IMR-90 (cell line): ENCODE data around the gene NPC1. TPM values are rescaled to one million over a fixed set of nuclear protein-coding genes. Genes with fewer than 3 reads are reported as not detected.
A peak's percentile ranks its signal among the peaks of the same experiment; 100 is the strongest.
"Not testable (repeated sequence)": the region's sequence is repeated elsewhere in the genome, so short reads cannot be mapped to it uniquely, and the experiment has no call there.

Experiments used
- ATAC-seq: fragments of 200-7000 bp; cut with Tn5 transposase; 2 replicates; pipeline ENCODE4 v1.9.1; 2020; ENCODE audit warnings: low read depth, mild to moderate bottlenecking, moderate library complexity
- BruUV-seq: library from RNA; stranded (reverse); fragments of 400-500 nt; replicated peaks from 2 replicates; lab custom pipeline; 2021; lab: Mats Ljungman, UMichigan
- CTCF ChIA-PET: fragments of 300-600 bp; formaldehyde crosslinking; extraction: SDS; loops from one replicate; lab custom pipeline; 2021; ENCODE audit warnings: antibody characterized with exemption; lab: Yijun Ruan, JAX
- POLR2A ChIA-PET: fragments of 300-600 bp; sonication (Branson Sonifier 250); formaldehyde crosslinking; loops from one replicate; lab custom pipeline; 2022; ENCODE audit warnings: antibody characterized with exemption; ENCODE audit not compliant: unreplicated experiment; lab: Charles Lee
- DNase-seq: peaks from one replicate; pipeline ENCODE4 v3.0.0; 2013
- H2AFZ ChIP-seq: replicated peaks from 2 replicates; pipeline ENCODE3; 2013; ENCODE audit warnings: low read length, mild to moderate bottlenecking; ENCODE audit not compliant: poor library complexity
- H2AK5ac ChIP-seq: 2 replicates; pipeline ENCODE4 v1.6.1; 2013; ENCODE audit warnings: low read depth, low read length, inconsistent platforms
- H2AK9ac ChIP-seq: replicated peaks from 2 replicates; pipeline ENCODE3; 2013; ENCODE audit warnings: mild to moderate bottlenecking, low read depth, low read length, moderate library complexity; ENCODE audit not compliant: poor library complexity
- H2BK120ac ChIP-seq: 2 replicates; pipeline ENCODE4 v1.6.1; 2013; ENCODE audit warnings: low read depth, low read length, inconsistent platforms
- H2BK15ac ChIP-seq: 3 replicates; pipeline ENCODE4 v1.6.1; 2013; ENCODE audit warnings: low read depth, low read length, inconsistent platforms
- H2BK20ac ChIP-seq: 2 replicates; pipeline ENCODE4 v1.6.1; 2013; ENCODE audit warnings: low read depth, mild to moderate bottlenecking, inconsistent platforms, low read length, moderate library complexity
- H2BK5ac ChIP-seq: 2 replicates; pipeline ENCODE4 v1.6.1; 2013; ENCODE audit warnings: mild to moderate bottlenecking, low read depth, low read length, inconsistent platforms; ENCODE audit not compliant: poor library complexity, severe bottlenecking
- H3K14ac ChIP-seq: replicated peaks from 2 replicates; pipeline ENCODE4 v1.6.1; 2013; ENCODE audit warnings: low read depth, low read length, inconsistent platforms
- H3K18ac ChIP-seq: 2 replicates; pipeline ENCODE4 v1.6.1; 2013; ENCODE audit warnings: low read depth, low read length, control low read depth
- H3K23ac ChIP-seq: 2 replicates; pipeline ENCODE4 v1.6.1; 2013; ENCODE audit warnings: low read depth, low read length, inconsistent platforms
- H3K27ac ChIP-seq: 2 replicates; pipeline ENCODE4 v1.5.1; 2013; ENCODE audit warnings: mild to moderate bottlenecking, control low read depth, low read length; ENCODE audit not compliant: insufficient read depth
- H3K27me3 ChIP-seq: 2 replicates; pipeline ENCODE4 v1.6.1; 2013; ENCODE audit warnings: low read length; ENCODE audit not compliant: control insufficient read depth, insufficient read depth
- H3K36me3 ChIP-seq: 2 replicates; pipeline ENCODE4 v1.6.1; 2013; ENCODE audit warnings: low read length, mixed read lengths; ENCODE audit not compliant: control insufficient read depth, insufficient read depth
- H3K4ac ChIP-seq: 2 replicates; pipeline ENCODE4 v1.6.1; 2013; ENCODE audit warnings: low read depth, low read length, inconsistent platforms
- H3K4me1 ChIP-seq: 2 replicates; pipeline ENCODE4 v1.6.1; 2013; ENCODE audit warnings: low read length, mixed read lengths; ENCODE audit not compliant: control insufficient read depth, insufficient read depth
- H3K4me2 ChIP-seq: 2 replicates; pipeline ENCODE4 v1.6.1; 2013; ENCODE audit warnings: low read depth, mild to moderate bottlenecking, control low read depth, low read length, moderate library complexity
- H3K4me3 ChIP-seq: 2 replicates; pipeline ENCODE4 v1.5.1; 2013; ENCODE audit warnings: low read depth, mild to moderate bottlenecking, control low read depth, low read length, moderate library complexity; ENCODE audit not compliant: insufficient read depth
- H3K56ac ChIP-seq: 2 replicates; pipeline ENCODE4 v1.6.1; 2013; ENCODE audit warnings: low read length, inconsistent platforms; ENCODE audit not compliant: insufficient read depth; ENCODE audit errors: extremely low read depth
- H3K79me1 ChIP-seq, 2 experiments: 2 replicates each; pipeline ENCODE4 v1.6.1; 2013; ENCODE audit warnings: low read length in 2 of 2, inconsistent platforms in 1 of 2, low read depth in 1 of 2
- H3K9ac ChIP-seq: 2 replicates; pipeline ENCODE4 v1.6.1; 2013; ENCODE audit warnings: low read depth, low read length, control low read depth
- H3K9me1 ChIP-seq: 2 replicates; pipeline ENCODE4 v1.6.1; 2013; ENCODE audit warnings: low read length, inconsistent platforms; ENCODE audit not compliant: insufficient read depth
- H3K9me3 ChIP-seq: 2 replicates; pipeline ENCODE4 v1.6.1; 2013; ENCODE audit warnings: low read length; ENCODE audit not compliant: control insufficient read depth, insufficient read depth
- H4K20me1 ChIP-seq: 2 replicates; pipeline ENCODE4 v1.6.1; 2013; ENCODE audit warnings: low read length, inconsistent platforms; ENCODE audit not compliant: insufficient read depth
- H4K5ac ChIP-seq: 2 replicates; pipeline ENCODE4 v1.6.1; 2013; ENCODE audit warnings: mild to moderate bottlenecking, low read depth, low read length, control low read depth
- H4K8ac ChIP-seq, 2 experiments: 2 replicates each; pipeline ENCODE4 v1.6.1; 2013; ENCODE audit warnings: low read depth in 2 of 2, low read length in 2 of 2, control low read depth in 1 of 2, inconsistent platforms in 1 of 2
- H4K91ac ChIP-seq: 2 replicates; pipeline ENCODE4 v1.6.1; 2013; ENCODE audit warnings: low read depth, low read length, inconsistent platforms; ENCODE audit not compliant: insufficient read depth
- MAZ ChIP-seq: IDR thresholded peaks from 2 replicates; pipeline ENCODE4 v1.6.1; 2012; ENCODE audit warnings: low read depth, mild to moderate bottlenecking, low read length, improper control_type of control experiment, moderate library complexity, borderline replicate concordance
- RFX5 ChIP-seq: IDR thresholded peaks from 2 replicates; pipeline ENCODE4 v1.8.0; 2012; ENCODE audit warnings: low read depth, mild to moderate bottlenecking, low read length, moderate library complexity
- WGBS, 2 experiments: methylation state at CpG; one replicate each; pipeline versions ENCODE4 v1.1.5 to v1.1.7; 2013; ENCODE audit warnings: missing lambda C conversion rate in 2 of 2; ENCODE audit not compliant: insufficient read length in 1 of 2; ENCODE audit errors: extremely low coverage in 2 of 2; 5-methylcytosine and 5-hydroxymethylcytosine counted together
- dilution Hi-C: fragments of 300-500 bp; cut with HindIII; formaldehyde crosslinking; loops from one replicate; pipeline ENCODE4 v1.14.3; 2018; ENCODE audit warnings: low sequenced_read_pairs; ENCODE audit not compliant: unreplicated experiment
- in situ Hi-C: fragments of 300-500 bp; cut with MboI; formaldehyde crosslinking; loops from 3 replicates; pipeline ENCODE4 v1.14.3; 2019; ENCODE audit warnings: low sequenced_read_pairs, inconsistent platforms, mixed read lengths
- intact Hi-C: fragments of 100-400 bp; cut with micrococcal nuclease; formaldehyde crosslinking; loops from 2 replicates; pipeline ENCODE4 v1.10.0; 2022
- polyA plus RNA-seq, 3 experiments: library from polyadenylated mRNA; depleted of rRNA; stranded (reverse); fragments of >200 nt; gene quantifications; 2 replicates each; pipeline ENCODE4 v1.2.3, GENCODE V29; 2012; ENCODE audit warnings: low replicate concordance in 1 of 3
- total RNA-seq: library from RNA; depleted of rRNA; stranded (reverse); fragments of >200 nt; gene quantifications from 2 replicates; pipeline ENCODE4 v1.2.3, GENCODE V29; 2012

Gene NPC1
- total and polyA plus RNA-seq, 2 of the 4 experiments (the other 2 are of a cell fraction), result 7.5 to 7.9 TPM

GRCh38 chr18:23512641-23513040 lies 73.7 kb downstream of the NPC1 start:
- H4K8ac ChIP-seq, result no peak overlapping the region
- H3K4ac ChIP-seq, result no peak overlapping the region
- no peak overlapping the region for H2BK5ac ChIP-seq
- no peaks in the 10 kb centered on the region for H3K27me3 ChIP-seq
- H2BK20ac ChIP-seq, result no peak overlapping the region
- H3K18ac ChIP-seq, result no peak overlapping the region
- POLR2A ChIA-PET, result no interaction called here
- no peaks in the 10 kb centered on the region; the same call in 1 of the 2 replicates for H3K4me1 ChIP-seq
- DNase-seq (no peak), ATAC-seq (peak; percentile 31; the same call in 1 of the 2 replicates)
- H3K9me3 ChIP-seq, result no peaks in the 10 kb centered on the region
- H2AFZ ChIP-seq, result no peak overlapping the region
- no peak overlapping the region for H4K91ac ChIP-seq
- H3K4me2 ChIP-seq, result no peak overlapping the region; the same call in 1 of the 2 replicates
- no peak overlapping the region for H2AK5ac ChIP-seq
- no peaks in the 10 kb centered on the region for H3K9me1 ChIP-seq
- no peak overlapping the region for H3K56ac ChIP-seq
- H3K79me1 ChIP-seq, result peaks cover 3 to 4% of the 10 kb centered on the region in 2 experiments; a peak in 1 of 4 replicates
- H3K27ac ChIP-seq, result no peak overlapping the region
- TF ChIP-seq RFX5, result no peak
- no peak for TF ChIP-seq MAZ
- no peak overlapping the region for H2AK9ac ChIP-seq
- no peak overlapping the region for H3K4me3 ChIP-seq
- BruUV-seq, result no TSS peak
- H2BK120ac ChIP-seq, result no peak overlapping the region
- H3K9ac ChIP-seq, result no peak overlapping the region
- no peaks in the 10 kb centered on the region for H4K20me1 ChIP-seq
- peaks cover 13% of the 10 kb centered on the region for H3K36me3 ChIP-seq
- dilution Hi-C loops (no loop called here), in situ Hi-C loops (loop anchor here (10.0 kb wide), 1 partner anchor 292 kb away; no protein-coding TSS in a partner anchor), intact Hi-C loops (no loop called here)
- CTCF ChIA-PET, result interaction anchor here (1.1 kb wide), 1 partner anchor 13 kb away, joined by 3 read pairs; no protein-coding TSS in a partner anchor
- H3K23ac ChIP-seq, result no peak overlapping the region
- no peak overlapping the region for H4K5ac ChIP-seq
- no peak overlapping the region for H3K14ac ChIP-seq
- no peak overlapping the region for H2BK15ac ChIP-seq
- WGBS, 2 experiments, result no CpG with 5 or more reads among the region's 1 CpG

GRCh38 chr18:23512216-23512615 lies 74.1 kb downstream of the NPC1 start:
- H3K14ac ChIP-seq, H3K4ac ChIP-seq, H2BK120ac ChIP-seq, H2BK20ac ChIP-seq, ATAC-seq, BruUV-seq, H3K27me3 ChIP-seq, H4K20me1 ChIP-seq, H2AFZ ChIP-seq, H3K9ac ChIP-seq, POLR2A ChIA-PET, H3K4me2 ChIP-seq, DNase-seq, H3K4me3 ChIP-seq, H4K5ac ChIP-seq, dilution Hi-C loops, H2BK15ac ChIP-seq, H3K4me1 ChIP-seq, intact Hi-C loops, H4K8ac ChIP-seq, H3K23ac ChIP-seq, H4K91ac ChIP-seq, H2AK9ac ChIP-seq, H3K79me1 ChIP-seq, H2BK5ac ChIP-seq, H3K56ac ChIP-seq, H2AK5ac ChIP-seq, H3K9me3 ChIP-seq, H3K9me1 ChIP-seq, H3K18ac ChIP-seq: not testable (repeated sequence)
- in situ Hi-C loops, result loop anchor here (10.0 kb wide), 1 partner anchor 293 kb away; no protein-coding TSS in a partner anchor
- Histone ChIP-seq H3K36me3 (peaks cover 12% of the 10 kb centered on the region), H3K27ac (peak overlapping the region; percentile 9; the same call in 1 of the 2 replicates)
- WGBS, 2 experiments, result no CpG with 5 or more reads among the region's 7 CpGs
- CTCF ChIA-PET, result interaction anchor here (0.6 to 1.1 kb wide), 2 partner anchors 13 to 52 kb away, joined by 3 read pairs; no protein-coding TSS in a partner anchor
